Smooth muscle cell (in vitro differentiated cells): ENCODE data around the gene CDKAL1. TPM values are rescaled to one million over a fixed set of nuclear protein-coding genes. Genes with fewer than 3 reads are reported as not detected.

Experiments used
- DNase-seq: peaks from one replicate; lab custom pipeline; 2025; ENCODE audit not compliant: unreplicated experiment; lab: John Stamatoyannopoulos, UW
- H2AFZ ChIP-seq: fragments of 200-600 bp; sonication (generic); 2 replicates; pipeline ENCODE4 v1.6.0; 2016; ENCODE audit warnings: antibody characterized with exemption, low read depth, mild to moderate bottlenecking
- H3F3A ChIP-seq: fragments of 200-600 bp; sonication (generic); 2 replicates; pipeline ENCODE4 v1.6.0; 2017; ENCODE audit warnings: antibody characterized with exemption, low read depth
- H3K27ac ChIP-seq: fragments of 200-600 bp; sonication (generic); 2 replicates; pipeline ENCODE4 v1.5.1; 2016; ENCODE audit warnings: low read depth, mild to moderate bottlenecking
- H3K27me3 ChIP-seq: fragments of 200-600 bp; sonication (generic); 2 replicates; pipeline ENCODE4 v1.6.1; 2016; ENCODE audit warnings: low read depth, mild to moderate bottlenecking
- H3K36me3 ChIP-seq: fragments of 200-600 bp; sonication (generic); 2 replicates; pipeline ENCODE4 v1.5.1; 2016; ENCODE audit warnings: low read depth
- H3K4me1 ChIP-seq: fragments of 200-600 bp; sonication (generic); 2 replicates; pipeline ENCODE4 v1.5.1; 2016; ENCODE audit warnings: low read depth
- H3K4me2 ChIP-seq: fragments of 200-600 bp; sonication (generic); 2 replicates; pipeline ENCODE4 v1.6.0; 2016; ENCODE audit warnings: mild to moderate bottlenecking
- H3K4me3 ChIP-seq: fragments of 200-600 bp; sonication (generic); 2 replicates; pipeline ENCODE4 v1.5.1; 2016; ENCODE audit warnings: mild to moderate bottlenecking
- H3K79me2 ChIP-seq: fragments of 200-600 bp; sonication (generic); 2 replicates; pipeline ENCODE4 v1.6.0; 2016; ENCODE audit warnings: low read depth, mild to moderate bottlenecking
- H3K9ac ChIP-seq: fragments of 200-600 bp; sonication (generic); 2 replicates; pipeline ENCODE4 v1.6.0; 2016; ENCODE audit warnings: low read depth
- H3K9me3 ChIP-seq: fragments of 200-600 bp; sonication (generic); replicated peaks from 2 replicates; pipeline ENCODE4 v1.5.1; 2016; ENCODE audit warnings: low read depth
- H4K20me1 ChIP-seq: fragments of 200-600 bp; sonication (generic); 2 replicates; pipeline ENCODE4 v1.6.0; 2016; ENCODE audit warnings: low read depth
- CTCF ChIP-seq: fragments of 200-600 bp; sonication (generic); IDR thresholded peaks from 2 replicates; pipeline ENCODE4 v1.5.1; 2017; ENCODE audit warnings: borderline replicate concordance, mild to moderate bottlenecking, antibody characterized with exemption; ENCODE audit not compliant: insufficient read depth, poor library complexity, severe bottlenecking
- WGBS: methylation state at CpG from one replicate; pipeline ENCODE4 v1.1.7; 2016; ENCODE audit warnings: low lambda C conversion rate; 5-methylcytosine and 5-hydroxymethylcytosine counted together
- polyA plus RNA-seq: library from polyadenylated mRNA; unstranded; fragments of >200 nt; fragmentation: Nextera tagmentation; extraction: Ambion mirVana; gene quantifications from 2 replicates; pipeline ENCODE4 v1.2.1, GENCODE V29; 2016
- total RNA-seq: library from RNA; depleted of rRNA; stranded (reverse); fragments of >200 nt; gene quantifications from 2 replicates; pipeline ENCODE4 v1.2.3, GENCODE V29; 2014

Gene CDKAL1
- total and polyA plus RNA-seq, 2 experiments from 2014 or later = 16.5 to 16.6 TPM

DNA sequence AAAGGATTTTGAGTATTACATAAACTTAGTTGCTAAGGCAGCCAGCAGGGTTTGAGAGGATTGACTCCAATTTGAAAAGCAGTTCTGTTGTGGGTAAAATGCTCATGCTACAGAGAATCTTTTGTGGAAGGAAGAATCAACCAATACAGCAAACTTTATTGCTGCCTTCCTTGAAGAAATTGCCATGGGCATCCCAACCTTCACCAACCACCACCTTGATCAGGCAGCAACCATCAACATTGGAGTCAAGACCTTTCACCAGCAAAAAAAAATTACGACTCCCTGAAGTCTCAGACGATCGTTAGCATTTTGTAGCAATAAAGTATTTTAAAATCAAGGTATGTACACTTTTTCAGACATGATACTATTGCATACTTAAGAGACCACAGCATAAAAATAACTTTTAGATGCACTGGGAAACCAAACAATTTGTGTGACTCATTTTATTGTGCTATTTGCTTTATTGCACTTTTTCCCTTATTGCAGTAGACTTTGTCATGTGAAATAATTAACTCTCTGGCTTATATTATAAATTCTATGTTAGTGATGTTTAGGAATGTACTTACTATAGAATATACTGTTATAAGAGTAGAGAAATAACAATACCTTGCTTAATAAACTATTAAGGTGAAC lies 390.8 kb downstream of the CDKAL1 start:
- H3K4me1 ChIP-seq = no peaks in the 10 kb centered on the region
- no peak for TF ChIP-seq CTCF
- no peaks in the 10 kb centered on the region for H3K79me2 ChIP-seq
- no peaks in the 10 kb centered on the region for H3K36me3 ChIP-seq
- DNase-seq = no peak
- WGBS = 94% methylated on average over 3 of the region's 3 CpGs
- no peak overlapping the region for H3K4me2 ChIP-seq
- no peak overlapping the region for H2AFZ ChIP-seq
- no peaks in the 10 kb centered on the region for H3K9me3 ChIP-seq
- no peaks in the 10 kb centered on the region for H4K20me1 ChIP-seq
- H3K27ac ChIP-seq = no peak overlapping the region
- H3K9ac ChIP-seq = no peak overlapping the region
- no peaks in the 10 kb centered on the region for H3F3A ChIP-seq
- H3K27me3 ChIP-seq = no peaks in the 10 kb centered on the region
- H3K4me3 ChIP-seq = no peak overlapping the region

DNA sequence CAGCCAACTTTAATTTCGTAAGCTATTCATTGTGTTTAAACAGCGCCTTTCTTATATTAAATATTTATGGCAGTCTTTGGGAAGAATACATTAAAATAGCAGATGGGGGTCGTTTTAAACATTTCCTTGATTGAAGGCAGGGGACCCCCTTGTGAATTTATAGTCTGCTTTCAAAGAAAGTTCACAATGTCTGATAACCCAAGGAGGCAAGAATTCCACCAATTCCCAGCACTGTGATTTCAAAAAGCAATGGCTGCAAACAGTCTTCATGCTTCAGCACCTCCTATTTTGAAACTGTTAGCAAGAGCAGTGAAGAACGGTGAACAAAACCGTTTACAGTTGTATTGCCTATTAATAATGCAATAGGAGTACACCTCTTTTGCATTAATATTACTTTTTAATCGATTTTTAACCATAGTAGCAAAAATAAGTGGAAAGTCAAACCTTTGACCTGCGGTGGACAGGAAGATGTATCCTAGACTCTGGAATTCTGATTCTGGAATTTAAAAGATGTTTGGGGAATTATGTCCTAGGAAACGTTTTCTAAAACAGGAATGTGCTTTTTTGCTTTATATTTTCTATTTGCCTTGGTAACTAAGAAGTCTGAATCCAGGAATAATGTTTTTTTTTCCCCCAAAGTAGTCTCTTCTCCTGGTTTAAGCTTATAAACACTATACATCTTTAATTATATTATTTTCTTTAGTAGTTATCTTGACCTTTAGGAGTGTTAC lies 393.0 kb downstream of the CDKAL1 start:
- WGBS = 86% methylated on average over 8 of the region's 8 CpGs
- Histone ChIP-seq H3K27ac (no peak overlapping the region), H3K4me1 (peaks cover 4% of the 10 kb centered on the region), H3K79me2 (no peaks in the 10 kb centered on the region), H3K9ac (no peak overlapping the region), H3F3A (no peaks in the 10 kb centered on the region), H3K4me2 (no peak overlapping the region), H3K27me3 (no peaks in the 10 kb centered on the region), H2AFZ (no peak overlapping the region), H3K36me3 (no peaks in the 10 kb centered on the region), H3K4me3 (no peak overlapping the region), H3K9me3 (no peaks in the 10 kb centered on the region), H4K20me1 (no peaks in the 10 kb centered on the region)
- no peak for DNase-seq
- no peak for TF ChIP-seq CTCF

- H3K79me2 ChIP-seq = no peaks in the 10 kb centered on the region
- H3K36me3 ChIP-seq = no peaks in the 10 kb centered on the region
- no peak overlapping the region for H3K4me3 ChIP-seq
- TF ChIP-seq CTCF = no peak
- peaks cover 17% of the 10 kb centered on the region for H3K4me1 ChIP-seq
- H3K4me2 ChIP-seq = no peak overlapping the region
- no peaks in the 10 kb centered on the region for H3F3A ChIP-seq
- no peak overlapping the region for H3K9ac ChIP-seq
- H3K9me3 ChIP-seq = no peaks in the 10 kb centered on the region
- H2AFZ ChIP-seq = no peak overlapping the region
- no peak overlapping the region for H3K27ac ChIP-seq
- no peaks in the 10 kb centered on the region for H4K20me1 ChIP-seq
- DNase-seq = no peak
- WGBS = 81% methylated on average over 4 of the region's 4 CpGs
- H3K27me3 ChIP-seq = no peaks in the 10 kb centered on the region
Measured at GRCh38 chr6:20929283-20929682, 395.0 kb downstream of the CDKAL1 start.
